HT1080 (cell line): Measurements from ENCODE around the gene PRPF40B. TPM values are rescaled to one million over a fixed set of nuclear protein-coding genes. Genes with fewer than 3 reads are reported as not detected.

Experiments used
- DNase-seq: peaks from one replicate; pipeline ENCODE4 v3.0.0-alpha.2; 2015; ENCODE audit warnings: low read depth
- total RNA-seq: library from RNA; depleted of rRNA; stranded (reverse); fragments of >200 nt; shearing (Covaris generic); gene quantifications from 2 replicates; pipeline ENCODE4 v1.2.3, GENCODE V29; 2014

PRPF40B gene
- total RNA-seq, 1 experiment from 2014 or later: 10.1 TPM

GRCh38 chr12:49635656-49636055 lies 12.3 kb downstream of the PRPF40B start:
- no peak for DNase-seq

- no peak for DNase-seq
These were observed 13.2 kb downstream of the PRPF40B start for GRCh38 chr12:49636574-49636973.

- DNase-seq: peak; percentile 63
These were observed 13.8 kb downstream of the PRPF40B start for GRCh38 chr12:49636979-49637755.

GRCh38 chr12:49641748-49642369 lies 18.5 kb downstream of the PRPF40B start:
- DNase-seq: no peak

- no peak for DNase-seq
These were observed 19.0 kb downstream of the PRPF40B start for GRCh38 chr12:49642370-49642802.

GRCh38 chr12:49643135-49643534 lies 19.8 kb downstream of the PRPF40B start:
- no peak for DNase-seq

- DNase-seq: no peak
These were observed 20.7 kb downstream of the PRPF40B start for GRCh38 chr12:49643961-49644619.

GRCh38 chr12:49644620-49644994 lies 21.2 kb downstream of the PRPF40B start:
- DNase-seq: peak; percentile 62

GRCh38 chr12:49645146-49646039 lies 22.0 kb downstream of the PRPF40B start:
- no peak for DNase-seq

- DNase-seq: no peak
These were observed 23.0 kb downstream of the PRPF40B start for GRCh38 chr12:49646331-49646830.

- DNase-seq: no peak
These were observed 23.7 kb downstream of the PRPF40B start for GRCh38 chr12:49646871-49647654.

- no peak for DNase-seq
These were observed 24.7 kb downstream of the PRPF40B start for GRCh38 chr12:49647827-49648711.

- DNase-seq: no peak
These were observed 25.3 kb downstream of the PRPF40B start for GRCh38 chr12:49648712-49649003.

- DNase-seq: no peak
These were observed 26.1 kb downstream of the PRPF40B start for GRCh38 chr12:49649445-49649844.

GRCh38 chr12:49649892-49650291 lies 26.5 kb downstream of the PRPF40B start:
- no peak for DNase-seq

GRCh38 chr12:49651855-49652254 lies 28.5 kb downstream of the PRPF40B start:
- DNase-seq: no peak

GRCh38 chr12:49652921-49653520 lies 29.7 kb downstream of the PRPF40B start:
- DNase-seq: no peak

GRCh38 chr12:49654715-49655114 lies 31.4 kb downstream of the PRPF40B start:
- no peak for DNase-seq

GRCh38 chr12:49655595-49656236 lies 32.4 kb downstream of the PRPF40B start:
- DNase-seq: no peak
